Measurements from ENCODE around the gene ZC3H11A. TPM values are rescaled to one million over a fixed set of nuclear protein-coding genes. Genes with fewer than 3 reads are reported as not detected.

ZC3H11A gene
- polyA plus RNA-seq, 1 of the 3 experiments (the other 2 are of a cell fraction) = 38.0 TPM

GRCh38 chr1:203807196-203807595 is 11.8 kb downstream of the ZC3H11A start:
- peaks cover 99% of the 10 kb centered on the region for H4K20me1 ChIP-seq (ENCODE audit: insufficient read depth)
- H3K79me2 ChIP-seq (ENCODE audit: insufficient read depth) = peaks cover 100% of the 10 kb centered on the region
- ChIA-PET CTCF (interaction anchor here (0.9 kb wide), 1 partner anchor 11 kb away, joined by 3 read pairs; no protein-coding TSS in a partner anchor), POLR2A (interaction anchor here (0.6 kb wide), 2 partner anchors 16 to 31 kb away, joined by 3 read pairs; no protein-coding TSS in a partner anchor)
- TF ChIP-seq GABPA (IDR thresholded peaks at IDR 0.05; ENCODE audit: low read depth) (no peak), REST (IDR thresholded peaks at IDR 0.05; ENCODE audit: low read depth, low read length) (no peak), ZBTB33 (IDR thresholded peaks at IDR 0.05; ENCODE audit: borderline replicate concordance, low read depth) (no peak), FOSL2 (IDR thresholded peaks at IDR 0.05; ENCODE audit: borderline replicate concordance, low read depth) (peak; percentile 43; the same call in 1 of the 2 replicates), ELF1 (IDR thresholded peaks at IDR 0.05) (no peak), FOXM1 (IDR thresholded peaks at IDR 0.05; ENCODE audit: low read depth) (no peak), RAD21 (IDR thresholded peaks at IDR 0.05; ENCODE audit: low read length) (no peak), POLR2AphosphoS5 (IDR thresholded peaks at IDR 0.05; ENCODE audit: low read depth, low read length) (no peak), RXRA (IDR thresholded peaks at IDR 0.05; ENCODE audit: borderline replicate concordance, low read depth) (no peak), USF1 (IDR thresholded peaks at IDR 0.05; ENCODE audit: borderline replicate concordance, low read depth) (no peak), NRF1 (IDR thresholded peaks at IDR 0.05; ENCODE audit: low read depth, low read length) (no peak), JUND (IDR thresholded peaks at IDR 0.05) (0 out of 2 replicates have a peak, but pooled peaks have one; percentile 25), CTCF (IDR thresholded peaks at IDR 0.05) (no peak)
- TF ChIP-seq, protein P1, sequence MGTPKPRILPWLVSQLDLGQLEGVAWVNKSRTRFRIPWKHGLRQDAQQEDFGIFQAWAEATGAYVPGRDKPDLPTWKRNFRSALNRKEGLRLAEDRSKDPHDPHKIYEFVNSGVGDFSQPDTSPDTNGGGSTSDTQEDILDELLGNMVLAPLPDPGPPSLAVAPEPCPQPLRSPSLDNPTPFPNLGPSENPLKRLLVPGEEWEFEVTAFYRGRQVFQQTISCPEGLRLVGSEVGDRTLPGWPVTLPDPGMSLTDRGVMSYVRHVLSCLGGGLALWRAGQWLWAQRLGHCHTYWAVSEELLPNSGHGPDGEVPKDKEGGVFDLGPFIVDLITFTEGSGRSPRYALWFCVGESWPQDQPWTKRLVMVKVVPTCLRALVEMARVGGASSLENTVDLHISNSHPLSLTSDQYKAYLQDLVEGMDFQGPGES (IDR thresholded peaks at IDR 0.05; ENCODE audit: low read depth, low read length) = no peak
- TF ChIP-seq, protein P2, sequence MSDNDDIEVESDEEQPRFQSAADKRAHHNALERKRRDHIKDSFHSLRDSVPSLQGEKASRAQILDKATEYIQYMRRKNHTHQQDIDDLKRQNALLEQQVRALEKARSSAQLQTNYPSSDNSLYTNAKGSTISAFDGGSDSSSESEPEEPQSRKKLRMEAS (IDR thresholded peaks at IDR 0.05; ENCODE audit: low read depth) = no peak
- H3F3A ChIP-seq (replicated peaks; ENCODE audit: insufficient read depth) = peaks cover 31% of the 10 kb centered on the region
- no peak for DNase-seq
- peaks cover 12 to 86% of the 10 kb centered on the region in 2 experiments for H3K36me3 ChIP-seq (replicated peaks in 1 of 2; ENCODE audit: control insufficient read depth in 1 of 2, insufficient read depth in 2 of 2, low read length in 1 of 2)
- peak overlapping the region in 1 of 2 experiments; percentile 57; a peak in 2 of 4 replicates for H3K27ac ChIP-seq (ENCODE audit: low read depth in 2 of 2, low read length in 1 of 2)
- H2AFZ ChIP-seq (ENCODE audit: low read depth) = no peak overlapping the region
- 78% methylated on average over 2 of the region's 2 CpGs for WGBS (ENCODE audit: low lambda C conversion rate)
- no peak overlapping the region for H3K9ac ChIP-seq
- H3K4me3 ChIP-seq (ENCODE audit: low read depth in 2 of 2, low read length in 1 of 2) = no peak overlapping the region
- no peaks in the 10 kb centered on the region for H3K27me3 ChIP-seq (ENCODE audit: insufficient read depth)
- no peaks in the 10 kb centered on the region for H3K9me2 ChIP-seq
- peaks cover 0 to 16% of the 10 kb centered on the region in 2 experiments; a peak in 3 of 4 replicates for H3K4me1 ChIP-seq (ENCODE audit: control insufficient read depth in 1 of 2, insufficient read depth in 2 of 2, low read depth in 1 of 2, low read length in 1 of 2)
- no peak overlapping the region for H3K4me2 ChIP-seq
- no peaks in the 10 kb centered on the region for H3K9me3 ChIP-seq

Measured in SK-N-SH (cell line).